K562 (cell line): ENCODE measurements around the gene MLIP. TPM values are rescaled to one million over a fixed set of nuclear protein-coding genes. Genes with fewer than 3 reads are reported as not detected.

ENCODE experiments used
- ATAC-seq: fragments of 200-7000 bp; cut with Tn5 transposase; 3 replicates; pipeline ENCODE4 v1.9.1; 2020; ENCODE audit warnings: moderate library complexity
- BruUV-seq: library from RNA; stranded (reverse); fragments of 400-500 nt; replicated peaks from 2 replicates; lab custom pipeline; 2021; lab: Mats Ljungman, UMichigan
- CTCF ChIA-PET: fragments of 300-600 bp; formaldehyde crosslinking; extraction: SDS; loops from one replicate; lab custom pipeline; 2021; ENCODE audit warnings: low intra/inter-chr PET ratio; lab: Yijun Ruan, JAX
- POLR2A ChIA-PET: fragments of 300-600, 350-650 bp; sonication (Branson Sonifier 250); formaldehyde crosslinking; extraction: SDS; loops from one replicate; lab custom pipeline; 2021; ENCODE audit warnings: antibody characterized with exemption, inconsistent platforms; lab: Yijun Ruan, JAX
- DNase-seq, 4 experiments: peaks; one replicate each; pipeline versions ENCODE4 v3.0.0 to v3.0.0-alpha.2; 2011 to 2018; ENCODE audit warnings: low spot score in 3 of 4, mixed read lengths in 3 of 4; ENCODE audit errors: extremely low read depth in 1 of 4
- FAIRE-seq: peaks from 2 replicates; lab custom pipeline; 2011; peaks lifted over from hg19 to GRCh38; lab: Jason Lieb, UNC
- H2AFZ ChIP-seq: 2 replicates; pipeline ENCODE4 v1.6.0; 2011; ENCODE audit warnings: low read depth, low read length, control low read depth, inconsistent platforms
- H3K27ac ChIP-seq: fragments of 200-600 bp; 3 replicates; pipeline ENCODE4 v1.8.0; 2011; ENCODE audit warnings: low read depth, mild to moderate bottlenecking, control low read depth, inconsistent platforms, low read length, moderate library complexity, mixed read lengths; ENCODE audit errors: extremely low read depth
- H3K27me3 ChIP-seq, 2 experiments: fragments of 300-600 bp in 1 of 2; 2 replicates in 1 of 2; 3 replicates in 1 of 2; pipeline versions ENCODE4 v1.6.0 to v1.8.0; 2011; ENCODE audit warnings: inconsistent platforms in 2 of 2, low read length in 2 of 2, mild to moderate bottlenecking in 1 of 2, mixed read lengths in 1 of 2, moderate library complexity in 1 of 2; ENCODE audit not compliant: control insufficient read depth in 2 of 2, insufficient read depth in 2 of 2
- H3K36me3 ChIP-seq: fragments of 300-600 bp; 3 replicates; pipeline ENCODE4 v1.8.0; 2011; ENCODE audit warnings: mild to moderate bottlenecking, low read length, inconsistent platforms; ENCODE audit not compliant: control insufficient read depth, insufficient read depth
- H3K4me1 ChIP-seq, 2 experiments: fragments of 200-600 bp in 1 of 2; replicated peaks in 1 of 2; 2 replicates in 1 of 2; 3 replicates in 1 of 2; pipeline versions ENCODE4 v1.5.1 to v1.8.0; 2011; ENCODE audit warnings: inconsistent platforms in 2 of 2, low read length in 2 of 2, mild to moderate bottlenecking in 1 of 2, mixed read lengths in 1 of 2, moderate library complexity in 1 of 2; ENCODE audit not compliant: control insufficient read depth in 2 of 2, insufficient read depth in 2 of 2
- H3K4me2 ChIP-seq: 2 replicates; pipeline ENCODE4 v1.6.1; 2011; ENCODE audit warnings: low read length, control low read depth, inconsistent platforms, mixed read lengths; ENCODE audit not compliant: insufficient read depth
- H3K4me3 ChIP-seq: fragments of 200-600 bp; sonication (generic), shearing (Covaris generic); 2 replicates; pipeline ENCODE4 v1.5.1; 2016; ENCODE audit warnings: control low read depth, inconsistent platforms
- H3K79me2 ChIP-seq: fragments of 200-600 bp; 3 replicates; pipeline ENCODE4 v1.8.0; 2011; ENCODE audit warnings: low read length, inconsistent platforms; ENCODE audit not compliant: control insufficient read depth, insufficient read depth
- H3K9ac ChIP-seq, 2 experiments: 2 replicates each; pipeline versions ENCODE4 v1.6.0 to v1.6.1; 2011; ENCODE audit warnings: low read depth in 2 of 2, low read length in 2 of 2, control low read depth in 1 of 2, inconsistent platforms in 1 of 2, mild to moderate bottlenecking in 1 of 2, mixed read lengths in 1 of 2; ENCODE audit not compliant: insufficient read depth in 1 of 2
- H3K9me1 ChIP-seq: one replicate; pipeline ENCODE4 v1.6.0; 2011; ENCODE audit warnings: inconsistent platforms, mild to moderate bottlenecking, low read length, moderate library complexity; ENCODE audit not compliant: control insufficient read depth, insufficient read depth
- H3K9me3 ChIP-seq: replicated peaks from 2 replicates; pipeline ENCODE4 v1.5.1; 2011; ENCODE audit warnings: low read depth, low read length, inconsistent platforms; ENCODE audit not compliant: control insufficient read depth, insufficient read depth
- H4K20me1 ChIP-seq: replicated peaks from 2 replicates; pipeline ENCODE4 v1.6.1; 2011; ENCODE audit warnings: low read length, inconsistent platforms, mixed read lengths; ENCODE audit not compliant: control insufficient read depth, insufficient read depth
- ASH1L ChIP-seq: fragments of 450-650 bp; IDR thresholded peaks from 2 replicates; pipeline ENCODE4 v1.6.1; 2018; ENCODE audit warnings: borderline replicate concordance, mild to moderate bottlenecking, low read depth; ENCODE audit not compliant: partially characterized antibody
- CEBPZ ChIP-seq: fragments of 150-350 bp; IDR thresholded peaks from 2 replicates; pipeline ENCODE4 v1.6.1; 2014; ENCODE audit warnings: low read depth, mild to moderate bottlenecking, low read length, borderline replicate concordance
- NCOA2 ChIP-seq, 2 experiments: fragments of 450-650 bp; IDR thresholded peaks; 2 replicates each; pipeline ENCODE4 v1.6.1; 2018; ENCODE audit warnings: mild to moderate bottlenecking in 2 of 2, moderate library complexity in 1 of 2; ENCODE audit not compliant: partially characterized antibody in 2 of 2
- PBX2 ChIP-seq, 2 experiments: IDR thresholded peaks in 1 of 2; conservative IDR thresholded peaks in 1 of 2; 2 replicates each; pipeline ENCODE4 v1.6.1; 2016; ENCODE audit warnings: low read depth in 2 of 2, mild to moderate bottlenecking in 1 of 2, missing compliant biosample characterization in 1 of 2, missing genetic modification characterization in 1 of 2, moderate library complexity in 1 of 2
- SRSF9 ChIP-seq: fragments of 200-400 bp; formaldehyde crosslinking; IDR thresholded peaks from 2 replicates; pipeline ENCODE4 v1.6.1; 2017; ENCODE audit warnings: low read depth, low read length, borderline replicate concordance
- VEZF1 ChIP-seq: fragments of 200-800 bp; sonication (Bioruptor generic); IDR thresholded peaks from 2 replicates; pipeline ENCODE4 v1.6.1; 2017; ENCODE audit warnings: missing genetic modification characterization, missing compliant biosample characterization
- ZBTB43 ChIP-seq: sonication (generic); formaldehyde crosslinking; IDR thresholded peaks from 2 replicates; pipeline ENCODE4 v1.8.0; 2023; ENCODE audit warnings: mild to moderate bottlenecking, missing genetic modification reagents
- ZFP30 ChIP-seq: fragments of 250-450 bp; sonication (Bioruptor Pico); IDR thresholded peaks from 2 replicates; pipeline ENCODE4 v1.8.0; 2022; ENCODE audit warnings: moderate library complexity, mild to moderate bottlenecking, inconsistent platforms, borderline replicate concordance
- WGBS: fragments of 100-300 bp; shearing (Covaris generic); methylation state at CpG from one replicate; pipeline ENCODE4 v1.1.6; 2016; ENCODE audit warnings: low coverage, mixed read lengths; ENCODE audit not compliant: insufficient coverage; ENCODE audit errors: missing lambda C conversion rate; 5-methylcytosine and 5-hydroxymethylcytosine counted together
- in situ Hi-C: fragments of 300-500 bp; cut with MboI; formaldehyde crosslinking; loops from 4 replicates; pipeline ENCODE4 v1.15.0; 2018; ENCODE audit warnings: inconsistent platforms, mixed read lengths
- intact Hi-C: fragments of 100-400 bp; cut with micrococcal nuclease; formaldehyde crosslinking; loops from 2 replicates; pipeline ENCODE4 v1.14.2; 2022
- polyA plus RNA-seq, 8 experiments: library from polyadenylated mRNA; depleted of rRNA in 4 of 8; stranded (reverse) in 5 of 8; unstranded in 3 of 8; fragments of >200 nt; fragmentation: Nextera tagmentation in 2 of 8; fragmentation: Illumina TruSeq in 1 of 8; extraction: Ambion mirVana in 2 of 8; extraction: Trizol in 1 of 8; gene quantifications; 2 replicates each; pipeline versions ENCODE4 v1.2.1 to v1.2.3, GENCODE V29; 2011 to 2014; ENCODE audit warnings: inconsistent platforms in 1 of 8, missing spikeins in 1 of 8
- total RNA-seq, 7 experiments: library from RNA; depleted of rRNA in 6 of 7; stranded (reverse); fragments of >200 nt in 6 of 7; fragmentation: Illumina TruSeq in 2 of 7; extraction: Trizol in 2 of 7; gene quantifications; 2 replicates each; pipeline versions ENCODE4 v1.2.1 to v1.2.3, GENCODE V29; 2011 to 2021; ENCODE audit warnings: low replicate concordance in 1 of 7

The MLIP gene
- total and polyA plus RNA-seq, 9 of the 15 experiments (the other 6 are each of a cell fraction or from before 2014, with no cell fraction given), result not detected

DNA sequence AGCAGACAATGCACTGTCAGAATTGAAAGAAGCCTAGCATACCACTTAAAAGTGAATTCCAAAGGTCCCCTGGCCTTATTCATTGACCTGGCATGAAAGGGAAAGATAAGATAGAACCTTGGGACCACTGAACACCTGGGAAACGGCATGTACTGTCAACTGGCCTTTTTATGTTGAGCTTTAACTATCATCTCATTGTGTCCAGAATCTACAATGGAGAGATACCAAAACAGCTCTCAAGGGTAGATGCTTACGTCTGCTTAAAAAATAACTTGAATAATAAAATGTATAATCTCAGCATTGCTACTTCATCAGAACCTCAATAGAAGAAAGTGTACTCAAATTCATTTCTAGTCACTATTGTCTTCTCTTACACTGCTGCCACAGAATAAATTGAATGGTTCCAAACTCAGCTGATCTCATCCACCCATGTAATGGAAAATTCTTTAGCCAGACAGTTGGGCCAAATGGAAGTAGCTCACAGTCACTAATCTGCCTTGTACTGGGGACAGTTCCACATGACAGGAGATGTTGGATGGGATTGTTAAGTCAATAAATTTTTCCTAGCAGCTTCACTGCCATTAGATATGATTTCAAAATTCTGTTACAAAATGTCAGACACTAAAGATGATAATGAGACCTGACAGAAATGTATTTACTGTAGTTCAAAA is 93.8 kb downstream of the MLIP start:
- no TSS peak for BruUV-seq
- no peaks in the 10 kb centered on the region for H3K4me1 ChIP-seq
- H2AFZ ChIP-seq, result no peak overlapping the region
- ChIA-PET POLR2A (no interaction called here), CTCF (no interaction called here)
- H3K9ac ChIP-seq, result no peak overlapping the region
- FAIRE-seq (no peak), DNase-seq (no peak), ATAC-seq (no peak)
- WGBS, result 0% methylated on average over 2 of the region's 2 CpGs
- intact Hi-C loops, result no loop called here
- in situ Hi-C loops, result no loop called here
- no peak overlapping the region for H3K4me3 ChIP-seq
- no peak overlapping the region for H3K27ac ChIP-seq
- H3K9me3 ChIP-seq, result no peaks in the 10 kb centered on the region
- H3K36me3 ChIP-seq, result no peaks in the 10 kb centered on the region
- no peaks in the 10 kb centered on the region for H3K79me2 ChIP-seq
- no peaks in the 10 kb centered on the region for H3K9me1 ChIP-seq
- no peaks in the 10 kb centered on the region for H4K20me1 ChIP-seq
- no peak overlapping the region for H3K4me2 ChIP-seq
- no peaks in the 10 kb centered on the region for H3K27me3 ChIP-seq
- TF ChIP-seq ZBTB43 (CRISPR knock-in tag), result no peak
- no peak for TF ChIP-seq SRSF9
- no peak for TF ChIP-seq NCOA2 (IDR thresholded peaks at IDR 0.05; ENCODE audit: partially characterized antibody in 2 of 2)
- TF ChIP-seq PBX2 (CRISPR knock-in tag; IDR thresholded peaks at IDR 0.05; ENCODE audit: low read depth), result no peak
- no peak for TF ChIP-seq PBX2 (tag; conservative IDR thresholded peaks at IDR 0.05; ENCODE audit: low read depth)
- no peak for TF ChIP-seq VEZF1 (CRISPR knock-in tag)
- TF ChIP-seq CEBPZ, result no peak
- TF ChIP-seq ZFP30 (CRISPR knock-in tag), result no peak
- TF ChIP-seq ASH1L, result no peak
